Measurements from ENCODE around the gene WDR73. TPM values are rescaled to one million over a fixed set of nuclear protein-coding genes. Genes with fewer than 3 reads are reported as not detected.

WDR73 gene
- total and polyA plus RNA-seq, 2 of the 8 experiments (the other 6 are each of a cell fraction or from before 2014, with no cell fraction given) = 22.7 to 23.1 TPM

- no peak for TF ChIP-seq CTCF (IDR thresholded peaks at IDR 0.05; ENCODE audit: control extremely low read depth in 1 of 3, insufficient read depth in 1 of 3, low read depth in 1 of 3, low read length in 3 of 3)
Observed at GRCh38 chr15:84699538-84700191, 45.6 kb upstream of the WDR73 start (continued).
